ENCODE data around the gene ZNF362.
A peak's percentile ranks its signal among the peaks of the same experiment; 100 is the strongest.

The ZNF362 gene

GRCh38 chr1:33256471-33257206 lies at the start of gene ZNF362 (continued):
- TF ChIP-seq ZNF202 (tag by site-specific recombination; IDR thresholded peaks at IDR 0.05; ENCODE audit: borderline replicate concordance) (no peak), ZNF169 (tag by site-specific recombination; IDR thresholded peaks at IDR 0.05) (no peak), ZNF354C (tag by site-specific recombination; IDR thresholded peaks at IDR 0.05; ENCODE audit: borderline replicate concordance, low read depth) (no peak), ZNF560 (tag by site-specific recombination; IDR thresholded peaks at IDR 0.05; ENCODE audit: borderline replicate concordance) (no peak), SCRT1 (tag by site-specific recombination; IDR thresholded peaks at IDR 0.05; ENCODE audit: borderline replicate concordance) (no peak), ZNF366 (tag by site-specific recombination; conservative IDR thresholded peaks at IDR 0.05) (no peak; the same call in 1 of the 2 replicates), ZNF416 (tag by site-specific recombination; IDR thresholded peaks at IDR 0.05) (no peak), ZNF362 (tag by site-specific recombination; IDR thresholded peaks at IDR 0.05) (peak; percentile 69; the same call in 1 of the 2 replicates), ZNF837 (tag by site-specific recombination; IDR thresholded peaks at IDR 0.05) (no peak), ZBTB26 (tag by site-specific recombination; optimal IDR thresholded peaks at IDR 0.05) (peak; percentile 88), ZNF747 (tag by site-specific recombination; IDR thresholded peaks at IDR 0.05) (no peak), ZNF561 (tag by site-specific recombination; IDR thresholded peaks at IDR 0.05; ENCODE audit: borderline replicate concordance) (no peak), ZFP69B (tag by site-specific recombination; IDR thresholded peaks at IDR 0.05) (peak; percentile 74), ZNF596 (tag by site-specific recombination; IDR thresholded peaks at IDR 0.05) (no peak), ZNF555 (tag by site-specific recombination; conservative IDR thresholded peaks at IDR 0.05) (no peak), SCRT2 (tag by site-specific recombination; IDR thresholded peaks at IDR 0.05) (no peak), KLF8 (tag by site-specific recombination; IDR thresholded peaks at IDR 0.05) (peak; percentile 35; the same call in 1 of the 2 replicates), ZNF426 (tag by site-specific recombination; IDR thresholded peaks at IDR 0.05) (no peak), EGR2 (tag by site-specific recombination; IDR thresholded peaks at IDR 0.05; ENCODE audit: low read depth) (no peak), PRDM1 (tag by site-specific recombination; IDR thresholded peaks at IDR 0.05) (no peak), SETDB1 (IDR thresholded peaks at IDR 0.05; ENCODE audit: insufficient read length, low read length) (no peak), KLF17 (tag by site-specific recombination; IDR thresholded peaks at IDR 0.05) (peak; percentile 38; the same call in 1 of the 2 replicates), KLF10 (tag by site-specific recombination; IDR thresholded peaks at IDR 0.05) (0 out of 2 replicates have a peak, but pooled peaks have one; percentile 17), ZNF677 (tag by site-specific recombination; IDR thresholded peaks at IDR 0.05) (peak; percentile 70), ZNF501 (tag by site-specific recombination; IDR thresholded peaks at IDR 0.05) (peak; percentile 56; the same call in 1 of the 2 replicates), PBX3 (CRISPR knock-in tag; IDR thresholded peaks at IDR 0.05) (no peak), ZNF394 (tag by site-specific recombination; IDR thresholded peaks at IDR 0.05; ENCODE audit: borderline replicate concordance) (0 out of 2 replicates have a peak, but pooled peaks have one; percentile 19), ZNF121 (tag by site-specific recombination; IDR thresholded peaks at IDR 0.05) (no peak), ZNF292 (tag by site-specific recombination; IDR thresholded peaks at IDR 0.05; ENCODE audit: borderline replicate concordance, low read depth) (no peak), ZNF585B (tag by site-specific recombination; IDR thresholded peaks at IDR 0.05) (no peak), ATF2 (tag by site-specific recombination; IDR thresholded peaks at IDR 0.05; ENCODE audit: low read depth) (no peak), OVOL3 (tag by site-specific recombination; IDR thresholded peaks at IDR 0.05) (no peak), ZNF473 (tag by site-specific recombination; IDR thresholded peaks at IDR 0.05) (no peak), BCL6B (tag by site-specific recombination; IDR thresholded peaks at IDR 0.05) (no peak)

Measured in HEK293 (cell line).